ENCODE data around the gene CFAP57. TPM values are rescaled to one million over a fixed set of nuclear protein-coding genes. Genes with fewer than 3 reads are reported as not detected.

The CFAP57 gene
- total RNA-seq, 1 experiment from 2014 or later, result 0.23 TPM

- Mint-ChIP-seq H3K27ac (ENCODE audit: unreplicated experiment) (no peak overlapping the region), H3K4me3 (ENCODE audit: unreplicated experiment) (no peak overlapping the region), H3K36me3 (ENCODE audit: insufficient read depth, unreplicated experiment) (no peaks in the 10 kb centered on the region), H3K27me3 (ENCODE audit: insufficient read depth, unreplicated experiment) (no peaks in the 10 kb centered on the region), H3K9me3 (ENCODE audit: unreplicated experiment) (no peaks in the 10 kb centered on the region), H3K4me1 (ENCODE audit: low read depth, unreplicated experiment) (no peaks in the 10 kb centered on the region)
- H3K4me3 ChIP-seq (ENCODE audit: low read depth, low read length), result no peak overlapping the region
- DNase-seq, result no peak
- intact Hi-C loops (cut with micrococcal nuclease; ENCODE audit: unreplicated experiment), result no loop called here
- no peaks in the 10 kb centered on the region for H3K27me3 ChIP-seq (replicated peaks; ENCODE audit: control insufficient read depth, insufficient read depth, low read length)
- no peaks in the 10 kb centered on the region for H3K4me1 ChIP-seq
- H3K9me3 ChIP-seq, result no peaks in the 10 kb centered on the region
- TF ChIP-seq CTCF (IDR thresholded peaks at IDR 0.05; ENCODE audit: insufficient read depth in 1 of 2, low read depth in 1 of 2, low read length in 1 of 2, severe bottlenecking in 1 of 2, unreplicated experiment in 1 of 2), result no peak
- no peaks in the 10 kb centered on the region for H3K36me3 ChIP-seq (ENCODE audit: control insufficient read depth, insufficient read depth, low read length)
- CTCF ChIA-PET, result no interaction called here
- POLR2A ChIA-PET, result no interaction called here
- no TSS peak for BruUV-seq (replicated peaks)
These were observed 122.6 kb downstream of the CFAP57 start for GRCh38 chr1:43294761-43295160.

- H3K27me3 Mint-ChIP-seq (ENCODE audit: insufficient read depth, unreplicated experiment), result no peaks in the 10 kb centered on the region
- no peak overlapping the region for H3K27ac Mint-ChIP-seq (ENCODE audit: unreplicated experiment)
- intact Hi-C loops (cut with micrococcal nuclease; ENCODE audit: unreplicated experiment), result no loop called here
- H3K4me3 Mint-ChIP-seq (ENCODE audit: unreplicated experiment), result no peak overlapping the region
- Histone ChIP-seq H3K27me3 (replicated peaks; ENCODE audit: control insufficient read depth, insufficient read depth, low read length) (no peaks in the 10 kb centered on the region), H3K9me3 (no peaks in the 10 kb centered on the region), H3K4me1 (no peaks in the 10 kb centered on the region), H3K4me3 (ENCODE audit: low read depth, low read length) (no peak overlapping the region), H3K36me3 (ENCODE audit: control insufficient read depth, insufficient read depth, low read length) (no peaks in the 10 kb centered on the region)
- no peak for TF ChIP-seq CTCF (IDR thresholded peaks at IDR 0.05; ENCODE audit: insufficient read depth in 1 of 2, low read depth in 1 of 2, low read length in 1 of 2, severe bottlenecking in 1 of 2, unreplicated experiment in 1 of 2)
- H3K4me1 Mint-ChIP-seq (ENCODE audit: low read depth, unreplicated experiment), result no peaks in the 10 kb centered on the region
- no peak for DNase-seq
- no peaks in the 10 kb centered on the region for H3K36me3 Mint-ChIP-seq (ENCODE audit: insufficient read depth, unreplicated experiment)
- H3K9me3 Mint-ChIP-seq (ENCODE audit: unreplicated experiment), result no peaks in the 10 kb centered on the region
- CTCF ChIA-PET, result no interaction called here
- POLR2A ChIA-PET, result no interaction called here
- no TSS peak for BruUV-seq (replicated peaks)
These were observed 124.1 kb downstream of the CFAP57 start for GRCh38 chr1:43296207-43296606.

- no peaks in the 10 kb centered on the region for H3K9me3 Mint-ChIP-seq (ENCODE audit: unreplicated experiment)
- no peak for TF ChIP-seq CTCF (IDR thresholded peaks at IDR 0.05; ENCODE audit: insufficient read depth in 1 of 2, low read depth in 1 of 2, low read length in 1 of 2, severe bottlenecking in 1 of 2, unreplicated experiment in 1 of 2)
- BruUV-seq (replicated peaks), result no TSS peak
- CTCF ChIA-PET, result interaction anchor here (0.6 kb wide), 1 partner anchor 355 kb away, joined by 3 read pairs; no protein-coding TSS in a partner anchor
- H3K4me1 ChIP-seq, result no peaks in the 10 kb centered on the region
- no peaks in the 10 kb centered on the region for H3K27me3 ChIP-seq (replicated peaks; ENCODE audit: control insufficient read depth, insufficient read depth, low read length)
- H3K36me3 ChIP-seq (ENCODE audit: control insufficient read depth, insufficient read depth, low read length), result no peaks in the 10 kb centered on the region
- no peak overlapping the region for H3K4me3 Mint-ChIP-seq (ENCODE audit: unreplicated experiment)
- H3K4me3 ChIP-seq (ENCODE audit: low read depth, low read length), result no peak overlapping the region
- POLR2A ChIA-PET, result no interaction called here
- peaks cover 11% of the 10 kb centered on the region for H3K4me1 Mint-ChIP-seq (ENCODE audit: low read depth, unreplicated experiment)
- no peaks in the 10 kb centered on the region for H3K36me3 Mint-ChIP-seq (ENCODE audit: insufficient read depth, unreplicated experiment)
- H3K9me3 ChIP-seq, result no peaks in the 10 kb centered on the region
- H3K27me3 Mint-ChIP-seq (ENCODE audit: insufficient read depth, unreplicated experiment), result no peaks in the 10 kb centered on the region
- DNase-seq, result no peak
- no peak overlapping the region for H3K27ac Mint-ChIP-seq (ENCODE audit: unreplicated experiment)
- intact Hi-C loops (cut with micrococcal nuclease; ENCODE audit: unreplicated experiment), result no loop called here
These were observed 125.9 kb downstream of the CFAP57 start for GRCh38 chr1:43298055-43298454.
